HG02943 (cell line): ENCODE results near the gene DNAJC18.
A peak's percentile ranks its signal among the peaks of the same experiment; 100 is the strongest.
"Not testable (repeated sequence)": the region's sequence is repeated elsewhere in the genome, so short reads cannot be mapped to it uniquely, and the experiment has no call there.

ENCODE experiments used
- ATAC-seq: cut with Tn5 transposase; IDR thresholded peaks from one replicate; pipeline ENCODE4 v1.9.1; 2021; ENCODE audit warnings: mild to moderate bottlenecking, low read depth, moderate library complexity; ENCODE audit not compliant: unreplicated experiment

The DNAJC18 gene

GRCh38 chr5:139439013-139439903 is at the start of gene DNAJC18:
DNAJC18 (minus strand) TSS chr5:139439525; CDS start chr5:139439445, 80 bp downstream.
- peak; percentile 84 for ATAC-seq

DNA sequence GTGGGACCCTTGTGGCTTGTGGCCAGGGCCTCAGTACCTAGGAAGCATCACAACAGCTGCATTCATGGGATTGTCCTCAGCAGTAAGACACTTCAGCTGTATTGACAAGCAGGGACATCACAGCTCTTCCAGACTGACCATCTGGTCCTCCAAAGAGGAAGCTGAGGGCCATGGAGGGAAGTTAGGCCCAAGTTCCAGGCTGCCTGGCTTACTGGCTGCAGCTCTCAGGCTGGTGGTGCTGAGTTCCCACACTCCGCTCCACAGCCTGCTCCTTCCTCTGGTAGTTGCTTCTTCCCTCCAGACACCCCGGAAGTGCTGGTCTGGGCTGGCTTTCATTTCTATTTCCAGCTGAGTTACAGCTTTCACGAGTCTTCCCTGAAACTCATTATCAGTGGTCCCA is 48.9 kb upstream of the DNAJC18 start:
- ATAC-seq = no peak

DNA sequence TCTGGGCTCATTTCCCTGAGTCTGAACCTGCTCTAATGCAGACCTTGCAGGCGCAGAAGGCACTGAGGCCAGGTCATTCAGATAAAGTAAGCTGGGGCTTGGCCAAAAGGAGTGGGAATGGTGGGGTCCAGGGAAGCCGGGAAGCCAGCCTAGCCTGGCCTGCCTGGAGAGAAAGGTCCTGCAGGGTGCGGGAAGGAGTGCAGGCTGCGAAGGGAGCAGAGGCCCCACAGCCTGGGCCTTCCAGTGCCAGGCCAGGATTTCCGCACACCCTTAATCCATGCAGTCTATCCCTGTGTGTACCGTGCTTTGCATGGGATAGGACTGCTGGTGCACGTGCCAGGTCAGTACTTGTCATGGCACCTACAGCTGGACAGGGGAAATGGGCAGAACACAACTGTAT is 46.9 kb upstream of the DNAJC18 start:
- no peak for ATAC-seq

GRCh38 chr5:139482890-139483208 is 43.5 kb upstream of the DNAJC18 start:
- not testable (repeated sequence) for ATAC-seq

- no peak for ATAC-seq
Measured at GRCh38 chr5:139482050-139482889, 42.9 kb upstream of the DNAJC18 start, which contains the start of gene STING1. STING1 (minus strand) TSS chr5:139482758; CDS start chr5:139481704, 1,054 bp downstream.

GRCh38 chr5:139481580-139482049 is 42.3 kb upstream of the DNAJC18 start:
- ATAC-seq = no peak

GRCh38 chr5:139481122-139481533 is 41.8 kb upstream of the DNAJC18 start:
- ATAC-seq = no peak

- ATAC-seq = not testable (repeated sequence)
Measured at GRCh38 chr5:139479729-139480128, 40.4 kb upstream of the DNAJC18 start.

DNA sequence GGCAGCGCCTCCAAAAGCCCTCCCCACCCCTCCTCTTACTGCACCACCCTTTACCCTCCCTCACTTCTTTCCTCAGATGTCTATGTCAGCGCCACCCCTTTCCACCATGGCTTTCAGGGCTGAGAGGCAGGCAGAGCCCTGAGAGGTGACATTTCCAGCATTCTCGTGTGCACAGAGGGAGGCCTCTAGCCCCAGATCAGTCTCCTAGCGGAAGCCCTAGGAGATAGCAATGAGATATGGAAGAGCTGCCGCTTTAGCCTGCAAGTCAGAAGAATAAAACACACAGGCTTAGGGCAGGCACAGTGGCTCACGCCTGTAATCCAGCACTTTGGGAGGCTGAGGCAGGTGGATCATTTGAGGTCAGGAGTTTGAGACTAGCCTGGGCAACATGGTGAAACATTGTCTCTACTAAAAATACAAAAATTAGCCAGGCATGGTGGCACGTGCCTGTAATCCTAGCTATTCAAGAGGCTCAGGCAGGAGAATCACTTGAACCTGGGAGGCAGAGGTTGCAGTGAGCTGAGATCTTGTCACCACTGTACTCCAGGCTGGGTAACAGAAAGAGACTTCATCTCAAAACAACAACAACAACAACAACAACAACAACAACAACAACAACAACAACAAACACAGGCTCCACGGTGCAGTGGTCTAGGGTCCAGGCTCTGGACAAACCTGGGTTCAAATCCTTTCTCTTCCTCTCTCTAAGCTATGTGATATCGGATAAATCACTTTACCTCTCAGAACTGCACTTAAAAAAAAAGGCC is 39.5 kb upstream of the DNAJC18 start:
- ATAC-seq = not testable (repeated sequence)

DNA sequence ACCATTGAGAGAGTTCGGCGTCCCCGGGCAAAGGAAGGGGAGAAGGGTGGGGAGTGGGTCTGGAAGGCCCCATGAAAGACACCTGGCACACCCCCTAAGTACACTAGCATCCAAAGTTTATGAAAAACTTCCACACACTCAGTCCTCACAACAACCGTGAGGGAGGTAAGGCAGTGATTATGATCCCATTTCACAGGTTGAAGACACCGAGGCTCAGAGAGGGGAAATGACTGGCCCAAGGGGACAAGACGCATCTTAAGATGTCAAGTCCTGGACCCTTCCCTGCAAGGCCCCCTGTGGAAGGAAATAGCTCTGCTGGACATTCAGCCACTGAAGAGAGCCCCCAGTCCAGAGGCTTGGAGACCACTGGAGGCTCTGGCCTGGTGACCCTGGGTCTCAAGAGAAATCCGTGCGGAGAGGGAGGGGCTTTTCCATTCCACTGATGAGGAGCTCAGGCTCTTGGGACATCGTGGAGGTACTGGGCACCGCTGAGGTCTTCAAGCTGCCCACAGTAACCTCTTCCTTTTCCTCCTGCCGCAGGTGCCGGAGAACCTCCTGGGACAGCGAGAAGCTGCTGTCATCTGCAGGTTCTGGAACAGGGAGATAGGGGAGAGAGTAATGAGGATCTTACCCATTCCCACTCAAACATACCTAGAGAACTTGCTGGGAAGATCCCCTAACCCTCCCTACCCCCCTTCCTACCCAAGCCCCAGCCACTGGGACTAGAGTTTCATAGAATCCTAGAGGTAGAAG is 36.7 kb upstream of the DNAJC18 start:
- no peak for ATAC-seq

DNA sequence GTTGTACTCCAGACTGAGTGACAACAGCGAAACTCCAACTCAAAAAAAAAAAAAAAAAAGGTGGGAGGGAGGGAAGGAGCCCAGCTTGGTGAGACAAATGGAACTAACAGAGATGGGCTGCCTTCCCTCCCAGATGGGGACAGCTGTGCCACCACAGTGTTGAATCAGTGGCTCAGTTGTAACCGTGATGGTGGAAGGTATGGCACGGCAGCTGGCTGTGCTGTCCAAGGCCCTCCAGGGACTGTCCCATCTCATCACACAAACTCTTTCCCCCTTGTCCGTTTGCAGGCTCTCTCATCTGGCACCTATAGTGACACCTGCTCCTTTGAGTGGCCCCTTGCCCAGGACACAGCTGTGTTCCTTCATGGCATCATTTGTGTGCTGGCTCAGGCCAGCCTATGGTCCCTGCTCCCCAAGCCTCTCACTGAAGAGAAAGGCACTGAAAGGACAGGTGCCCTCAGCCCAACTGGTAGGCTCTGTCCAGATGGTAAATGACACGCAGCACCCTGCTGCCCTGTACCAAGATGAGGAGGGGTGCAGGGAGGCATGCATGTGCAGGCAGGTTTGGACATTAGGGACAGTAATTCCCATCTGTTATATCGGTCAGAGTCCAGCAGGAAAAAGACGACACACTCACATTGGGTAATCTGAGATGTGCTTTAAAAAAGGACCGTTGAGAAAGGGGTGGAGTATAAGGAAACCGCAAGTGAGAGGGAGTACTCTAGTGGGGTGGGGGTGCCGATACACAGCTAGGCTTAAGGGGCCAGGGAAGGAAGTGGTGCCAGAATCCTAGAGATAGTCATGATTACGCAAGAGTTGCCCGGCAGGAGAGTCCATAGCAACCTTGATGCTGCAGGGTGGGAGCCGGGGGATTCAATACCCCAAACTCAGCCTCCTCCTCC is 35.8 kb upstream of the DNAJC18 start:
- no peak for ATAC-seq

DNA sequence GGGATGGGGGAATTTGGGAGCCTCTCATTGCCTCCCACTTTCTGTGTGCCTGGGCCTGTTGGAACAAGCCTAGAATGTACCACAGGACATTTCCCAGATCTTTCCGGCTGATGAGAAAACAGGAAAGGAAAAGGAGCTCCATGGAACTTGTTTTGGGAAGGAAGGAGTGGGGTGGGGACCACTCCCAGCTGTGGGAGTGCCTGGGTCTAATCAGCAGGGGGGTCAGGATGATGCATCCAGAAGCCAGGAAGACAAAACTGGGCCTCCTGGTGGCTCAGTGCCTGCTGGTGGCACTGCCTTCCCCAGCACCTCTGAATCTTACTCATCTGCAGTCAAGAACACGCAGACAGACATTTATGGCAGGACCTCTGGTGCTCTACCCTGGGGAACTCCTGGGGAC is 34.2 kb upstream of the DNAJC18 start:
- no peak for ATAC-seq

GRCh38 chr5:139473105-139473504 is 33.8 kb upstream of the DNAJC18 start:
- ATAC-seq = no peak

GRCh38 chr5:139472386-139473030 is 33.2 kb upstream of the DNAJC18 start:
- ATAC-seq = no peak

- ATAC-seq = no peak
Measured at GRCh38 chr5:139470821-139471300, 31.5 kb upstream of the DNAJC18 start, which contains the start of gene SMIM33. SMIM33 (plus strand) TSS chr5:139471004; CDS start chr5:139471122, 118 bp downstream.

GRCh38 chr5:139468421-139468931 is 29.2 kb upstream of the DNAJC18 start:
- ATAC-seq = no peak

- no peak for ATAC-seq
Measured at GRCh38 chr5:139462586-139463276, 23.4 kb upstream of the DNAJC18 start, which contains the start of gene ECSCR. ECSCR (minus strand) TSS chr5:139462743; CDS start chr5:139462670, 73 bp downstream.
